ENCODE results near the gene MPV17L.
"Not testable (repeated sequence)": the region's sequence is repeated elsewhere in the genome, so short reads cannot be mapped to it uniquely, and the experiment has no call there.

MPV17L gene

DNA sequence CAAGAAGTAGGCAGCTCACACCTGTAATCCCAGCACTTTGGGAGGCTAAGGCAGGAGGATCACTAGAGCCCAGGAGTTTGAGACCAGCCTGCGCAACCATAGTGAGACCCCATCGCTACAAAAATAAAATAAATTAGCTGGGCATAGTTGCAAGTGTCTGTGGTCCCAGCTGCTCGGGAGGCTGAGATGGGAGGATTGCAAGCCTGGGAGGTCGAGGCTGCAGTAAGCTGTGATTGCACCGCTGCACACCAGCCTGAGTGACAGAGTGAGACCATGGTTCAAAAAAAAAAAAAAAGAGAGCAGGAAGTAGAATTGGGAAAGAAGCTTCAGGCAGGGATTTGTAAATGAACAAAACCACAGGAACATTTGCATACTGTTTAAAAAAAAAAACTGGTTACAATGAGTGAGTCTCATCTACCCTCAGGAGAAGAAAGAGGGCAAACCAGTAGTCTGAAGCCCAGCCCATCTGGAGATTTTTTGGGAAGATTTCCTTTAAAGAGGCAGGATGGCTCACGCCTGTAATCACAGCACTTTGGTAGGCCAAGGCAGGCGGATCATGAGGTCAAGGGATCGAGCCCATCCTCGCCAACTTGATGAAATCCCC is 7.9 kb downstream of the MPV17L start:
- no peak overlapping the region for H3K4me2 ChIP-seq (ENCODE audit: low read depth, low read length)

DNA sequence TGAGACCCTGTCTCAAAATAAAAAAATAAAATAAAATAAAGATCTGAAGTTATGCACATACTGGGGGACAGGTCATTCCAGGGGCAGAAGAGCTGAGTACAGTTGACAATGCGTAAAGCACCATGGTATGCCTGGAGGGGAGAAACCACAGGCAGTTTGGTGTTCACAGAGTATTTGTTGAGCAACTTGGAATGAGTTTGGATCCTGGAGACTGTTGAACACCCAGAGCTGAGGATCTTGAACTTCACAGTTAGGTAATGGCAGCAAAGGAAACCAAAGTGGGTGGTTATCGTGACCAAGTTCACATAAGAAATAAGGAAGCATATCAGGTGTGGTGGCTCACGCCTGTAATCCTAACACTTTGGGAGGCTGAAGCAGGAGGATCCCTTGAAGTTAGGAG is 8.5 kb downstream of the MPV17L start:
- H3K9me2 ChIP-seq (replicated peaks; ENCODE audit: insufficient read depth, low read length); H4K20me1 ChIP-seq (ENCODE audit: insufficient read depth, low read length); H2AFZ ChIP-seq (ENCODE audit: low read length); H3K79me2 ChIP-seq (ENCODE audit: low read length); H3K4me1 ChIP-seq (ENCODE audit: low read length); H3K4me2 ChIP-seq (ENCODE audit: low read depth, low read length); H3K36me3 ChIP-seq (replicated peaks; ENCODE audit: insufficient read depth, low read length); H3K27me3 ChIP-seq (replicated peaks; ENCODE audit: insufficient read depth, low read length); H3K4me3 ChIP-seq (ENCODE audit: low read length); H3K9me3 ChIP-seq (replicated peaks; ENCODE audit: insufficient read depth, low read length); H3K9ac ChIP-seq (ENCODE audit: low read length); DNase-seq; H3F3A ChIP-seq (ENCODE audit: insufficient read depth, low read length); H3K27ac ChIP-seq (ENCODE audit: low read length): not testable (repeated sequence)

More for the DNA sequence above, 7.9 kb downstream of the MPV17L start:
- Histone ChIP-seq H3K9me3 (replicated peaks; ENCODE audit: insufficient read depth, low read length) (no peaks in the 10 kb centered on the region), H3K79me2 (ENCODE audit: low read length) (no peaks in the 10 kb centered on the region), H3K4me1 (ENCODE audit: low read length) (0 out of 2 replicates have a peak, but pooled peaks cover 5% of the 10 kb centered on the region), H3K36me3 (replicated peaks; ENCODE audit: insufficient read depth, low read length) (no peaks in the 10 kb centered on the region), H3F3A (ENCODE audit: insufficient read depth, low read length) (no peaks in the 10 kb centered on the region), H4K20me1 (ENCODE audit: insufficient read depth, low read length) (no peaks in the 10 kb centered on the region), H3K9me2 (replicated peaks; ENCODE audit: insufficient read depth, low read length) (no peaks in the 10 kb centered on the region), H3K9ac (ENCODE audit: low read length) (no peak overlapping the region), H3K4me3 (ENCODE audit: low read length) (no peak overlapping the region), H2AFZ (ENCODE audit: low read length) (no peak overlapping the region), H3K27ac (ENCODE audit: low read length) (no peak overlapping the region), H3K27me3 (replicated peaks; ENCODE audit: insufficient read depth, low read length) (no peaks in the 10 kb centered on the region)
- no peak for DNase-seq
- no peak for TF ChIP-seq EZH2 (optimal IDR thresholded peaks at IDR 0.05; ENCODE audit: low read depth, low read length)
- no peak for TF ChIP-seq EZH2phosphoT487 (IDR thresholded peaks at IDR 0.05; ENCODE audit: low read length)
- TF ChIP-seq CTCF (IDR thresholded peaks at IDR 0.05; ENCODE audit: low read length) = no peak

- H3K4me1 ChIP-seq (ENCODE audit: low read length) = 0 out of 2 replicates have a peak, but pooled peaks cover 5% of the 10 kb centered on the region
- H3F3A ChIP-seq (ENCODE audit: insufficient read depth, low read length) = no peaks in the 10 kb centered on the region
- peak; percentile 23 for DNase-seq
- TF ChIP-seq EZH2phosphoT487 (IDR thresholded peaks at IDR 0.05; ENCODE audit: low read length) = no peak
- no peak for TF ChIP-seq CTCF (IDR thresholded peaks at IDR 0.05; ENCODE audit: low read length)
- TF ChIP-seq EZH2 (optimal IDR thresholded peaks at IDR 0.05; ENCODE audit: low read depth, low read length) = no peak
- no peak overlapping the region for H3K9ac ChIP-seq (ENCODE audit: low read length)
- peak overlapping the region; percentile 27; the same call in 1 of the 2 replicates for H2AFZ ChIP-seq (ENCODE audit: low read length)
- no peak overlapping the region for H3K4me3 ChIP-seq (ENCODE audit: low read length)
- no peaks in the 10 kb centered on the region for H3K9me2 ChIP-seq (replicated peaks; ENCODE audit: insufficient read depth, low read length)
- no peaks in the 10 kb centered on the region for H3K9me3 ChIP-seq (replicated peaks; ENCODE audit: insufficient read depth, low read length)
- H4K20me1 ChIP-seq (ENCODE audit: insufficient read depth, low read length) = no peaks in the 10 kb centered on the region
- H3K27me3 ChIP-seq (replicated peaks; ENCODE audit: insufficient read depth, low read length) = no peaks in the 10 kb centered on the region
- H3K79me2 ChIP-seq (ENCODE audit: low read length) = no peaks in the 10 kb centered on the region
- H3K36me3 ChIP-seq (replicated peaks; ENCODE audit: insufficient read depth, low read length) = no peaks in the 10 kb centered on the region
- H3K27ac ChIP-seq (ENCODE audit: low read length) = no peak overlapping the region
- 0 out of 2 replicates have a peak overlapping the region, but pooled peaks have one; percentile 13 for H3K4me2 ChIP-seq (ENCODE audit: low read depth, low read length)
These were observed 9.2 kb downstream of the MPV17L start for GRCh38 chr16:15404792-15405191.

GRCh38 chr16:15407756-15408155 is 12.2 kb downstream of the MPV17L start:
- not testable (repeated sequence) for H3K4me1 ChIP-seq (ENCODE audit: low read length)

GRCh38 chr16:15409476-15409875 is 13.9 kb downstream of the MPV17L start:
- H3K9me2 ChIP-seq (replicated peaks; ENCODE audit: insufficient read depth, low read length); H3K9me3 ChIP-seq (replicated peaks; ENCODE audit: insufficient read depth, low read length); H3K4me3 ChIP-seq (ENCODE audit: low read length); DNase-seq; H3K79me2 ChIP-seq (ENCODE audit: low read length); H4K20me1 ChIP-seq (ENCODE audit: insufficient read depth, low read length); H3K4me1 ChIP-seq (ENCODE audit: low read length); H3K36me3 ChIP-seq (replicated peaks; ENCODE audit: insufficient read depth, low read length); H3K4me2 ChIP-seq (ENCODE audit: low read depth, low read length); H3K27ac ChIP-seq (ENCODE audit: low read length); H3K9ac ChIP-seq (ENCODE audit: low read length); H3K27me3 ChIP-seq (replicated peaks; ENCODE audit: insufficient read depth, low read length); H3F3A ChIP-seq (ENCODE audit: insufficient read depth, low read length); H2AFZ ChIP-seq (ENCODE audit: low read length): not testable (repeated sequence)

More at GRCh38 chr16:15407756-15408155, 12.2 kb downstream of the MPV17L start:
- not testable (repeated sequence) for H3K27me3 ChIP-seq (replicated peaks; ENCODE audit: insufficient read depth, low read length); H3K9me2 ChIP-seq (replicated peaks; ENCODE audit: insufficient read depth, low read length); DNase-seq; H3K79me2 ChIP-seq (ENCODE audit: low read length); H3K4me3 ChIP-seq (ENCODE audit: low read length); H3K27ac ChIP-seq (ENCODE audit: low read length); H3K4me2 ChIP-seq (ENCODE audit: low read depth, low read length); H3K9ac ChIP-seq (ENCODE audit: low read length); H2AFZ ChIP-seq (ENCODE audit: low read length); H3K36me3 ChIP-seq (replicated peaks; ENCODE audit: insufficient read depth, low read length); H3F3A ChIP-seq (ENCODE audit: insufficient read depth, low read length); H4K20me1 ChIP-seq (ENCODE audit: insufficient read depth, low read length); H3K9me3 ChIP-seq (replicated peaks; ENCODE audit: insufficient read depth, low read length)
